OCI-LY7 (cell line): Measurements from ENCODE around the gene DSTYK. TPM values are rescaled to one million over a fixed set of nuclear protein-coding genes. Genes with fewer than 3 reads are reported as not detected.

ENCODE experiments used
- BruUV-seq: library from RNA; stranded (reverse); fragments of 400-500 nt; replicated peaks from 2 replicates; lab custom pipeline; 2021; lab: Mats Ljungman, UMichigan
- CTCF ChIA-PET: fragments of 300-600 bp; sonication (Branson Sonifier 250); formaldehyde crosslinking; loops from one replicate; lab custom pipeline; 2022; ENCODE audit warnings: antibody characterized with exemption; ENCODE audit not compliant: unreplicated experiment; lab: Charles Lee
- POLR2A ChIA-PET: fragments of 300-600 bp; sonication (Branson Sonifier 250); formaldehyde crosslinking; loops from one replicate; lab custom pipeline; 2022; ENCODE audit warnings: antibody characterized with exemption; lab: Charles Lee
- DNase-seq: peaks from one replicate; pipeline ENCODE4 v3.0.0-alpha.2; 2015; ENCODE audit warnings: low spot score
- H2AFZ ChIP-seq: fragments of 200-600 bp; sonication (generic), shearing (Covaris generic); 2 replicates; pipeline ENCODE4 v1.6.1; 2014; ENCODE audit warnings: mild to moderate bottlenecking, antibody characterized with exemption, low read length, moderate library complexity
- H3K27ac ChIP-seq: fragments of 200-600 bp; sonication (generic); 2 replicates; pipeline ENCODE4 v1.5.1; 2014; ENCODE audit warnings: mixed run types, low read depth, mild to moderate bottlenecking, moderate library complexity, low read length, inconsistent platforms; ENCODE audit not compliant: poor library complexity, severe bottlenecking
- H3K36me3 ChIP-seq: fragments of 200-600 bp; sonication (generic); 2 replicates; pipeline ENCODE4 v1.6.1; 2014; ENCODE audit warnings: mild to moderate bottlenecking, antibody characterized with exemption, low read length, moderate library complexity, mixed read lengths; ENCODE audit not compliant: insufficient read depth
- H3K4me1 ChIP-seq: fragments of 200-600 bp; sonication (generic); 2 replicates; pipeline ENCODE4 v1.5.1; 2014; ENCODE audit warnings: mild to moderate bottlenecking, low read length; ENCODE audit not compliant: insufficient read depth, poor library complexity, severe bottlenecking
- H3K4me2 ChIP-seq: fragments of 200-600 bp; sonication (generic); 2 replicates; pipeline ENCODE4 v1.6.1; 2014; ENCODE audit warnings: mild to moderate bottlenecking, low read length
- H3K4me3 ChIP-seq: fragments of 200-600 bp; sonication (generic); 2 replicates; pipeline ENCODE4 v1.5.1; 2014; ENCODE audit warnings: mild to moderate bottlenecking, low read depth, low read length; ENCODE audit not compliant: poor library complexity, severe bottlenecking
- H3K79me2 ChIP-seq: fragments of 200-600 bp; sonication (generic); 2 replicates; pipeline ENCODE4 v1.6.1; 2016; ENCODE audit warnings: low read depth, mild to moderate bottlenecking, low read length, moderate library complexity, mixed read lengths; ENCODE audit not compliant: insufficient read depth
- H3K9me2 ChIP-seq: fragments of 200-600 bp; sonication (generic); 2 replicates; pipeline ENCODE4 v1.6.1; 2016; ENCODE audit warnings: mild to moderate bottlenecking, low read length, mixed read lengths; ENCODE audit not compliant: insufficient read depth
- H3K9me3 ChIP-seq: fragments of 200-600 bp; sonication (generic); 2 replicates; pipeline ENCODE4 v1.6.1; 2014; ENCODE audit warnings: mild to moderate bottlenecking, mixed run types, low read length, mixed read lengths
- H4K20me1 ChIP-seq: fragments of 200-600 bp; sonication (generic); 2 replicates; pipeline ENCODE4 v1.6.1; 2014; ENCODE audit warnings: mild to moderate bottlenecking, antibody characterized with exemption, low read length, moderate library complexity, mixed read lengths; ENCODE audit not compliant: insufficient read depth
- CTCF ChIP-seq: fragments of 200-600 bp; sonication (generic); conservative IDR thresholded peaks from 2 replicates; pipeline ENCODE4 v1.5.1; 2014; ENCODE audit warnings: mild to moderate bottlenecking, antibody characterized with exemption, low read length, moderate library complexity, mixed read lengths
- EZH2phosphoT487 ChIP-seq: fragments of 200-600 bp; sonication (generic); IDR thresholded peaks from 2 replicates; pipeline ENCODE4 v1.6.1; 2018; ENCODE audit warnings: low read depth, borderline replicate concordance, mild to moderate bottlenecking, mixed run types, antibody characterized with exemption, low read length, moderate library complexity, mixed read lengths
- intact Hi-C: fragments of 100-400 bp; cut with micrococcal nuclease; formaldehyde crosslinking; loops from one replicate; pipeline ENCODE4 v1.10.0; 2022; ENCODE audit not compliant: unreplicated experiment
- total RNA-seq, 2 experiments: library from RNA; depleted of rRNA in 1 of 2; stranded (reverse); fragments of >200 nt in 1 of 2; shearing (Covaris generic) in 1 of 2; gene quantifications; 2 replicates each; pipeline ENCODE4 v1.2.3, GENCODE V29; 2014 to 2022

Gene DSTYK
- total RNA-seq, 2 experiments from 2014 or later = 4.7 to 6.6 TPM

GRCh38 chr1:205133287-205133686 lies 78.2 kb downstream of the DSTYK start:
- H3K4me3 ChIP-seq = no peak overlapping the region
- POLR2A ChIA-PET = interaction anchor here (0.8 to 2.9 kb wide), 2 partner anchors 11 to 28 kb away, joined by 3 to 13 read pairs; partner anchors contain the start of gene RBBP5
- H3K4me2 ChIP-seq = no peak overlapping the region
- H3K79me2 ChIP-seq = no peaks in the 10 kb centered on the region
- no peak overlapping the region for H3K27ac ChIP-seq
- no peak for DNase-seq
- H3K36me3 ChIP-seq = no peaks in the 10 kb centered on the region
- no TSS peak for BruUV-seq
- no peaks in the 10 kb centered on the region for H3K9me3 ChIP-seq
- TF ChIP-seq EZH2phosphoT487 (no peak), CTCF (no peak)
- peaks cover 3% of the 10 kb centered on the region for H3K4me1 ChIP-seq
- intact Hi-C loops = no loop called here
- no peak overlapping the region for H2AFZ ChIP-seq
- no peaks in the 10 kb centered on the region for H3K9me2 ChIP-seq
- no peaks in the 10 kb centered on the region for H4K20me1 ChIP-seq
- CTCF ChIA-PET = interaction anchor here (0.6 kb wide), 1 partner anchor 30 kb away, joined by 3 read pairs; no protein-coding TSS in a partner anchor

- H3K27ac ChIP-seq = no peak overlapping the region
- no peaks in the 10 kb centered on the region for H3K79me2 ChIP-seq
- TF ChIP-seq CTCF (no peak), EZH2phosphoT487 (no peak)
- ChIA-PET CTCF (no interaction called here), POLR2A (no interaction called here)
- BruUV-seq = no TSS peak
- no peak overlapping the region for H3K4me3 ChIP-seq
- no peaks in the 10 kb centered on the region for H3K9me3 ChIP-seq
- DNase-seq = no peak
- no peaks in the 10 kb centered on the region for H3K36me3 ChIP-seq
- peaks cover 9% of the 10 kb centered on the region for H3K4me1 ChIP-seq
- intact Hi-C loops = loop anchor here (10.0 kb wide), 1 partner anchor 715 kb away; the partner anchor contains the start of gene PPP1R15B
- no peaks in the 10 kb centered on the region for H4K20me1 ChIP-seq
- no peaks in the 10 kb centered on the region for H3K9me2 ChIP-seq
- no peak overlapping the region for H3K4me2 ChIP-seq
- H2AFZ ChIP-seq = no peak overlapping the region
These were observed 82.0 kb downstream of the DSTYK start for GRCh38 chr1:205129447-205130029.

GRCh38 chr1:205128050-205128449 lies 83.5 kb downstream of the DSTYK start:
- H3K36me3 ChIP-seq = no peaks in the 10 kb centered on the region
- no peak overlapping the region for H3K27ac ChIP-seq
- H2AFZ ChIP-seq = no peak overlapping the region
- no peak for DNase-seq
- BruUV-seq = no TSS peak
- CTCF ChIA-PET = no interaction called here
- H3K9me2 ChIP-seq = no peaks in the 10 kb centered on the region
- intact Hi-C loops = loop anchor here (10.0 kb wide), 1 partner anchor 713 kb away; the partner anchor contains the start of gene PPP1R15B
- H3K9me3 ChIP-seq = no peaks in the 10 kb centered on the region
- no peak overlapping the region for H3K4me2 ChIP-seq
- no peak for TF ChIP-seq EZH2phosphoT487
- TF ChIP-seq CTCF = no peak
- H3K4me3 ChIP-seq = no peak overlapping the region
- POLR2A ChIA-PET = interaction anchor here (0.5 kb wide), 1 partner anchor 48 kb away, joined by 6 read pairs; no protein-coding TSS in a partner anchor
- no peaks in the 10 kb centered on the region for H3K79me2 ChIP-seq
- peaks cover 14% of the 10 kb centered on the region for H3K4me1 ChIP-seq
- H4K20me1 ChIP-seq = no peaks in the 10 kb centered on the region
